HS-5 (cell line): ENCODE measurements around the gene PDZD2.
"Not testable (repeated sequence)": the region's sequence is repeated elsewhere in the genome, so short reads cannot be mapped to it uniquely, and the experiment has no call there.

Source experiments
- DNase-seq: peaks from one replicate; pipeline ENCODE4 v3.0.0-alpha.2; 2012; ENCODE audit warnings: low read depth

Gene PDZD2

GRCh38 chr5:32078855-32079254, 439.9 kb downstream of the PDZD2 start:
- not testable (repeated sequence) for DNase-seq

- DNase-seq: not testable (repeated sequence)
Observed at GRCh38 chr5:32080565-32080964, 441.6 kb downstream of the PDZD2 start.

GRCh38 chr5:32082701-32083100, 443.8 kb downstream of the PDZD2 start:
- no peak for DNase-seq

GRCh38 chr5:32083981-32084430, 445.1 kb downstream of the PDZD2 start:
- DNase-seq: no peak

- no peak for DNase-seq
Observed at GRCh38 chr5:32087086-32088082, 448.5 kb downstream of the PDZD2 start.

- no peak for DNase-seq
Observed at GRCh38 chr5:32088214-32088613, 449.3 kb downstream of the PDZD2 start.

GRCh38 chr5:32089146-32090000, 450.4 kb downstream of the PDZD2 start:
- no peak for DNase-seq

- no peak for DNase-seq
Observed at GRCh38 chr5:32090026-32090754, 451.3 kb downstream of the PDZD2 start.

GRCh38 chr5:32090755-32091128, 451.8 kb downstream of the PDZD2 start:
- no peak for DNase-seq

GRCh38 chr5:32092938-32093812, 454.2 kb downstream of the PDZD2 start:
- peak; percentile 59 for DNase-seq

GRCh38 chr5:32094691-32095090, 455.8 kb downstream of the PDZD2 start:
- DNase-seq: no peak

- no peak for DNase-seq
Observed at GRCh38 chr5:32095261-32095671, 456.3 kb downstream of the PDZD2 start.

GRCh38 chr5:32096891-32097595, 458.1 kb downstream of the PDZD2 start:
- no peak for DNase-seq

GRCh38 chr5:32098291-32098690, 459.4 kb downstream of the PDZD2 start:
- DNase-seq: no peak

GRCh38 chr5:32098890-32099310, 460.0 kb downstream of the PDZD2 start:
- no peak for DNase-seq

GRCh38 chr5:32099486-32100035, 460.6 kb downstream of the PDZD2 start:
- no peak for DNase-seq

- no peak for DNase-seq
Observed at GRCh38 chr5:32100230-32100629, 461.3 kb downstream of the PDZD2 start.

- no peak for DNase-seq
Observed at GRCh38 chr5:32100691-32101302, 461.9 kb downstream of the PDZD2 start.

GRCh38 chr5:32102254-32102986, 463.5 kb downstream of the PDZD2 start:
- DNase-seq: no peak
